SHP77 (cell line): ENCODE results near the gene MYO5B.
A peak's percentile ranks its signal among the peaks of the same experiment; 100 is the strongest.

ENCODE experiments used
- DNase-seq, 2 experiments: peaks; one replicate each; lab custom pipeline; 2025; lab: John Stamatoyannopoulos, UW

The MYO5B gene

DNA sequence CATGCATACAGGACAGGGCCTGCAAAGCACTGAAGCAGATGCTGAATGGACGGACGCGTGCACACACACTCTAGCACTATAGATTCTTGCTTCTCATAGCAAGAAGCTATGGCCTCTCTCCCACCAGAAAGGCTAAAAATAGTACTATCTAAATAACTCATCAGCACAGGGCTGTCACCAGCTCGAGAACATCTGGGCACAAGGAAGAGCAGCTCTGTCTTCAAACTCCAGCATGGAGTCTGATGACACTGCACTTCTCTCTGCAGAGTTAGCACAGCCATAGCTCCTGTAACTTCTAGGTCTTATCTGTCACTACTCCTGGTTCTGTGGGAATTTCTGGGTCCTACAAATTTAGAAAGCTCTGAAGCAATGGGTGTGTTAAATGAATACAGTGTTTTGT lies 123.5 kb downstream of the MYO5B start:
- no peak for DNase-seq

DNA sequence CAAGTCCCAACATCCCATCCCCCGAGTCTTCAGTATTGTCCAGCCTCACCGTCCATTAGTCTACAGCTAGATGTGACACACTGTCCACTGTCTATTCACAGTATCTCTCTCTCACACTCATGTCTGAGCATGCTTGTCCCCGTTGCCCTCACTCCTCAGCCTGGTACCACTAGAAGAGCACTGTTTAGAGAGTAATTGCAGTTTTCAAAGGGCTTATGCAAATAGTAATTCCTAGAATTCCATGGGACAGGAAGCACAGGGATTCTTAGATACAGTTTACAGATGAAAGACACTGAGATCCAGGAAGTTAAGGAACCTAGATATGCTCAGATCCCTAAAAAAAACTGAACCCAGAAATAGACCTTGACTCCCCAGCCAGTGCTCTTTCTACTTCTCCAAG lies 125.5 kb downstream of the MYO5B start:
- no peak for DNase-seq

DNA sequence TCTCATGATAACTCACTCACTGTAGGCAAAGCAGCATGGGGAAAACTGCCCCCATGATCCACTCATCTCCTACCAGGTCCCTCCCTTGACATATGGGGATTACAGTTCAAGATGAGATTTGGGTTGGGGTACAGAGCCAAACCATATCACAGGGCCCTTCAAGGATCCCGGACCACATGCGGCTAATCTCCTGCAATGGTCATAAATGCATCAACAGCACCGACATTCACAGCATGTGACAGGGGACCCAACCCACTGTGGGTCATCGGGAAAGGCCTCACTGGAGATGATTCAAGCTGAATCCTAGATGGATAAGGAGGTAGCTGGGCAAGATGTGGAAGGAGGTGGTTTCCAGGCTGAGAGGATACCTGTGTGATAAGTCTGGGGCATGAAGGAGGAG lies 129.4 kb downstream of the MYO5B start:
- DNase-seq: no peak

DNA sequence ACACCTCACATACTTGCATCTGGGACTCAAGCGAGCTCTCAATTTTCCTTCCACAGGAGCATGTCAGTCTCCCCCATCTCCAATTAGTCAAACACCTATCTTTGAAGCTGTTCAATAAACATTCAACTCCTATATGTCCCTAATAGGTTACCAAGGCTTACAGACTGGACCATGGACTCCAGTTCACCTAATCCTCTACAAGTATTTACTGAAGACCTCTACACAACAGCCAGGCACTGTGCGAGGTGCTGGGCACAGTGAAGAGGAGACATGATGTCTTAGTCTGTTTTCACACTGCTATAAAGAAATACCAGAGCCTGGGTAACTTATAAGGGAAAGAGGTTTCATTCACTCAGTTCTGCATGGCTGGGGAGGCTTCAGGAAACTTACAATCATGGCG lies 129.9 kb downstream of the MYO5B start:
- DNase-seq: no peak

DNA sequence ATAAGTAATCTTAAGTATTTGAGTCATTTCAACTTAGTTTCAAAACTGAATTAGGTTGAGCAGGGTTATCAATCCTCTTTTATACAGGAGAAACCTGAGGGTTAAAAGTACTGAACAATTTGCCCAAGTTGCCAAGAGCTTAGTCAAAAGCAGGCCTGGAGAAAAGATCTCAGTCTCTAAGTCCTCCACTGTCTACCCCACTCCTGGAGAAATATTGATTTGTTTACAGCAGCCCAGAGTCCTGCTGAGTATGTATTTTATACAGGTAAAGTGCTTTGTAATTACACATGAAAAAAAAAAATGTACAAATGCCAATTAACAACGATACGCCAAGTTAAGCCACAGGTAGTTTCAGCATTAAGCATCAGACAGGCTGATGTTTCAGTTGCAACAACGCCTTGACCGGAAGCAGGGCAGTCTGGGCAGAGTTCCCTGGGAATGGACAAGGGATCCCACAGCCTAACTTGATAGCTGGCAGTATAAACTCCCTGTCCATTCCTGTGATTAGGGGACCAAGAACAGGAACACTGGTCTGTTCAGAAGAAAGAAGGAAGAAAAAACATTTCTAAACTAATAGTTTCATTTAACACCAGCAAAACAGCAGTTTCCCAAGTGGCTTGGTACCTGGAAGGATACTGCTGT lies 132.9 kb downstream of the MYO5B start:
- DNase-seq: no peak

DNA sequence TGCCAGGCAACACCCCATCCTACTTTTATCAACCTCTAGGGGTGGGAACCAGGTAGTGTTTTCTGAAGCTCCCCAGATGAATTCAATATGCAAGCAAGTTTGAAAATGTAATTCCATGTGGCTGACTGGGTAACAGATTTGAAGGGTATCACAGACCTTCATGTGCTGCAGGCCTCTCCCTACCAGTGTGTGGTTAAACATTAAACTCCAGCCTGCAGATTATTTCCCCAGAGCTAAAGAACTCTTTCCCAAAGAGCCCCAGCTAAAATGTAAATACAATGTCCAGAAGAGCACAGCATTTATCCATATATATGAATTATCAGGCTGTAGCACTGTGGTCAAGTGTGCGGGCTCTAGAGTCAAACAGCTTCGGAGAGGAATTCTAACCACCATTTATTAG lies 134.1 kb downstream of the MYO5B start:
- no peak for DNase-seq

DNA sequence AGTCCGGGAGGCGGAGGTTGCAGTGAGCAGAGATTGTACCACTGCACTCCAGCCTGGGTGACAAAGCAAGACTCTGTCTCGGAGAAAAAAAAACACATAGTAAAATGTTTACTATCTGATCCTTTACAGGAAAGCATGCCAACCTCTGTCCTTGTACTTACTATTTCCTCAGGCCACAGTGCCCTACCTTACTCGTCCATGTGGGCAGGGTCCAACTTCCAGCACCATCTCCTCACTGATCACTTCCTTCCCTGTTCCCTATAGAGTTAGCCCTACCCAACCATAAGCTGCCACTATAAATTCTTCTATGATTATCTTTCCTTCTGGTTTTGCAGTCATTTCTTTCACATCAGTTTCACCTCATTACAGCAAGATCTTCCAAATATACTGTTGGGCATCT lies 136.2 kb downstream of the MYO5B start:
- no peak for DNase-seq

DNA sequence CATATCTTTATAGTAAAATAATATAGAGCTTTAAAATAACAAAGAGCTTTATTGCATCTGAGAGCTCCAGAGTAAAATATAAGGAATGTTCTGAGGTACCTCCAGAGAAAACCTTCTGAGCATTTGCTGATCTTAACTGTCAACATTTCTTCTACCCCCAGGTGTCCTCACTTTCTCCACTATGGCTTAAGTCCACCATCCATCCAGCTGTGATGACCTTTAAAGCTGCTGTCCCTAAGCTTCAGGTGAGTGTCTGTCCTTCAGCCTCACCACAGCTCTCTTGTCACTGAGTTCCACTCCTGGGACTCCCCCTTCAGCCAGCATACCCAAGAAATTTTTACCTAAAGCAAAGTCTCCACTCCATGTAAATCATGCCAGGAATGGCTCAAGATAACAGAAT lies 137.9 kb downstream of the MYO5B start:
- no peak for DNase-seq

DNA sequence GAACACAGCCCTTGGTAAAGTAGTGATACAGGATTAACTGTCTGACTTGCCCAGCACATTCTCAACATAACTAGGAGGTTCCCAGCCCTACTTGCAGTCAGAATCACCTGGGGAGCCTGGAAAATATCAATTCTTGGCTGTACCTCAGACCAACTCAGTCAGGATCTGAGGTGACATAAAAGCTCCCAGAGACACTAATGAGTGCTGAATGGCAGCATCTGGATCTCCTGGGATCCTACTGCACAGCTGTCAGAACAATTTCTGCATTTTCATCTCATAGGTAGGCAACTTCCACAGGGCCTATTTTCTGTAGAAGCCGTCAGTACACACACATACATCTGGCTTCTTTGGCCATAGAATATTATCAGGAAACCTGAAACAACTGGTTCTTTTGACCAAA lies 138.8 kb downstream of the MYO5B start:
- no peak for DNase-seq

DNA sequence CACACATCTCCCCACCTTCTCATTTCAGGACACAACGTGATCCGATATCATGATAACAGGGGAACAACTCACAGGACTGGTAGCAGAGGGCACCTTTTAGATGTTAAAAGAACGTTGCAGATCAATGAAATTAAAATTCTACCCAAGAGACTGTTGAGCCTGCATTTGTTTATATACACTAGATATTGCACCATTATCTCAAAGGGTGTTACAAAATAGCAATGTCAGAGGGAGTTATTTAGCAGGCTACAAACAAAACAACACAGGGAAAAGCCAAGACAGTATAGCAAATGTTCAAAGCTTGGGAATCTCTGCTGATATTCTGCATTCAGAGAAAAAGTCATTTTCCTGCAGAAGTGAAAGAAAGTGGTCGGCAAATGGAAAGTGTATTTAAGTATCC lies 139.5 kb downstream of the MYO5B start:
- no peak for DNase-seq

DNA sequence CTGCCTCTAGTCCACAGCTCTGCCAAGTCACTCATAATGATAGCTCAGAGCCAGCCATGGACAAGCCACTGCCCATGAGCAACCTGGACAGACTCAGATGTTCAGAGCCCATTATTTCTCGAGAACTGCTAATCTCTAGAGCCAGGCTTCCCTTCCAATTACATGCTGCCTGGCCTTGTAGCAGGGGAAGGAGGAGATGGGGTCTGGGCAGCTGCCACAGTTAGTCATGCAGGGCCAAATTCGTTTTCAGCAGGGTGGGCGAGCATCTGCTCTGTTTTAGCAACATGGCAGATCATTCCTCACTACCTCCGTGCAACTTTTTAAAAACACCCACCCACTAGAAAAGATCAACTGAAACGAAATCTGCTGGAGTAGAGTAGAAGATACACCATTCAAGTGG lies 141.8 kb downstream of the MYO5B start:
- DNase-seq: no peak

DNA sequence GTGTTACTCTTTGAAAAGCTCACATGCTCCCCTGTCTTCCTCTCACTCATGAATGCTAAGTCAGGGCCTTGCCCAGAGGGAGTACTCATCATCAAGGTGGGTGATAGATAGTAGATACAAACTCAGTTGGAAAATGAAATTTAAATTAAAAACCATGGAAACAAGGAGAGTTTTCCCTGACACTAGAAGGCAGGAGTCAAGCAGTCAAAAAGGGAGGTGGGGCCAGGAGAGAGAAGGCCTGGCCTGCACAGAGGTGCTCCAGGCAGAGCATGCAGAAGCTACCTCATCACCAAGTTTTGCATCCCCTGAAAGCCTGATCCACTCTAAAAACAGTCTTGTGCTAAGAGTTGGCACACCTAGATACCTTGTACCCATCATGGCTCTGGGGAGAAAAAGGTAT lies 143.7 kb downstream of the MYO5B start:
- no peak for DNase-seq

DNA sequence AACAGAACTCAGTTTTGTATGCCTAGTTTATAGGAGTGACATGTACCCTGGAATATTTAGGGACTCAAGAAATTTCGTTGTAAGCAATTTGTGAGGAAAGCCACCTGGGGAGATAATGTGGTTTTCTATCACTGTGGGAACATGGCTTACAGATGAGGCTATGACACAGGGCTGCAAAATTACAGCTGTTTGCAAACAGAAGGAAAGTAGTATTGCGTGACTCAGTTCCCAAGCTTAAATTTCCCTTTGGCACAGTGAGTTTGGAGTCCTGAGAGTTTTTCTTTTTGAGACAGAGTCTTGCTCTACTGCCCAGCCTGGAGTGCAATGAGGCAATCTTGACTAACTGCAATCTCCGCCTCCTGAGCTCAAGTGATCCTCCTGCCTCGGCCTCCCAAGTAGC lies 149.8 kb downstream of the MYO5B start:
- no peak for DNase-seq

DNA sequence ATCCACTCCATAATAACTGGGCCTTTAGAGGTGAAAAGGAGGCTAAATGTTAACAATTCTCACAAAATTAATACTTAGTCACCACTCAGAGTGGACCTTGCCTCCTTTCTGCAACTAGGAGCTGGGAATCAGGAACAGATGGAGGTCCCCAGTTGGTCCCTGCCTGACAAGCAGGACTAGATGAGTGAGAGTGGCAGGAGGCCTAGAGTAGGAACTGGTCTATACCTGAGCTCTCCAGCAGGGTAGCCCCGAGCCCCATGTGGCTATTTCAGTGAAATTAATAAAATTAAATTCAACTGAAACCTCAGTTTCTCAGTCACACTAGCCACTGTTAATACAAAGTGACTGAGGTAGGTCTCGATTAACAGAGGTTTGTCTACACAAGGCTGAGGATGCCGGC lies 150.5 kb downstream of the MYO5B start:
- DNase-seq: no peak

DNA sequence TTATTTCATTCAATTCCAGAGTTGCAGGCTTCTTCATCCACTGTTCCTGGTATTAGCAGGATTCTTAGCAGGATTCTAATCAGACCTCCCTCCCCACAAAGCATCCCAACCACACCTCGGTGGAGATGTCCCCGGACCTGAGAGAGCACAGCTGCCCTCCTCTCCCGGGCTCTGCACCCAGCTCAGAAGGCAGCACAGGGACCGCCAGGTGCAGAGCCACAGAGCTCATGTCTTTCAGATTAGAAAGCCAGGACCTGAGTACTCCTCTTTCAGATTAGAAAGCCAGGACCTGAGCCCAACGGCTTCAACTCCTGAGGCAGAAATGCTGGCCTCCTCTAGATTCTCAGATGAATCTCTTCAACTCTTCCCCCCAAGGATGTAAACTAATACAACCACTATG lies 152.3 kb downstream of the MYO5B start:
- DNase-seq: peak in 1 of 2 experiments; percentile 4

DNA sequence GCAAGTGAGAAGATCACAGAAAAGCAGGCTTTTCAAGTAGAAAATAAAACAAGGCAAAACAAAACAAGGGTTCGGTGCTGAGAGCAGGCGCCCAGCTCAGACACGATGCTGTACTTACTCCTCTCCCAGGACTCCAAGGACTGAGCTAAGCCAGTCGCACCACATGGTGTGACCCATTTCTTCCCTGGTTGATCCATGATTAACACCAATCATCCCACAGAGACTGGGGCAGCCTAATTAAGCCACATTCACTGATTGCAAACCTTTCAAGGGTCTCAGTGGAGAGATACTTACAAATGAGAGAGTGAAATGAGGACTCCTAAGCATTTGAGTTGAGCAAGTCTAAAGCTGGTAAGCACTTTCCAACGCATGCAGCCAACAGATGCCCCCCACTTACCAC lies 155.2 kb downstream of the MYO5B start:
- no peak for DNase-seq

DNA sequence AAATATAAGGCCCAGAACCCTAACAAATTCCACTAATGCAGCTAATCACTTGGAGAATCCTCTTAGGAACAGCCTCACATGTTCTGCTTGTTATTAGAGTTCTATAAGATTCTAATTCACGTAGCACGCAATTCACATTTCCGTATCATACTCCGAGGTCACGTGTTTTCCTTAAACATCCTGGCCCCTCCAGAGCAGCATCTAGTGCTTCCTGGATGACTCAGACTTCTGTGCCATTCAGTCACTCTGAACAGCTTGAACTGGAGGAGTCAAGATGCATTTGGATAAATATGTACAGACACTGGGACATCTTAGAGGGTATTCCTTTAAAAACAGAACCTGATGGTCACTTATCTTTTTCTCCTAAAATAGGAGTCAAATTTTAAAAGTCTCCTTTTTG lies 156.5 kb downstream of the MYO5B start:
- peak in 1 of 2 experiments; percentile 33 for DNase-seq

DNA sequence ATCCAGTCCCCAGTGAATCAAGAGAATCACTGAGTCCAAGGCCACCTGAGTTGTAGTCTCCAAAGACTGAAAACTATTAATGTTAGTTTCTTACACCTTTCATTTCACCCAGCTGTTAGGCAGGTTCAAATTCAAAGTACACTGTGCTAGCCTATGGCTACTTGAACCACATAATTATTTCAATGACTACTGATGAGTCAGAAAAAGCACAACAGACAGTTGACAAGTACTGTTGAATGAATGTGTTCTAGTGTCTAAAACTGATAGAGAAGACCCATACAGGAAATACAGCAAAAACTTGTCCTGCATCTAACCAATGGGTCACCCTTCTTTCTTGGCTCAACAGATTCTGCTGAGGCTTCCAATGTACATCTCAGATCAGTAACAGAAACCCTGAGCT lies 160.9 kb downstream of the MYO5B start:
- no peak for DNase-seq

DNA sequence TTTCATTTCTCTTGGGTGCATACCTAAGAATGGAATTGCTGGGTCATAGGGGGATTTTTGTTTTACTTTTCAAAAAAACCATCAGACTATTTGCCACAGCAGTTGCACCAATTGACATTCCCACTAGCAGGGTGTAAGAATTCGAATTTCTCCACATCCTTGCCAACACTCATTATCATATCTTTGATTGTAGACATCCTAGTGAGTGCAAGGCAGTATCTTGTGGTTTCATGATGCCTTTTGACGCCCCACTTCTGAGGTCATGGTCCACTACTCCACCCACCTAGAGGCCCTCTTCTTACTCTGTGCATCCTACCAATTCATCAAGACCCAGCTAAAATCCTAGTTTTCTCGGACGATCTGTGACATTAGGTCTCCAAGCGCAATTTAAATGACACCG lies 161.9 kb downstream of the MYO5B start:
- no peak for DNase-seq

DNA sequence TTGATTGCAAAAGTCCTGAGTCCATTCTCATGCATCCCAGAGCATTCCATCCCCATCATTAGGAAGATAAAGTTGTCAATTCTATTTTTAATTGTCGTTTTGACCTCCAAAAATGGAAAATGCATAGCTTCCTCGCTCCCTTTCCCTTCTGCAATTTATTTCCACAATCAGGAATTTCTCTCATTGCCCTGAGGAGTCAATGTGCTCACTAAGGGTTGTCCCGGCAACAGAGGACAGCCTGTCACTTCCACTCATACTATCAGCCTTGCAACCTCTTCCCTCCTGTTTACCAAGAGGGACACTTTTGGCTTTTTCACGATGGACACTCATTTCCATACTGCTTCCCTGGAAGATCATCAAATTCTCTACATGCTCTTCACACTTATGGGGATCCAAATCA lies 164.8 kb downstream of the MYO5B start:
- no peak for DNase-seq

DNA sequence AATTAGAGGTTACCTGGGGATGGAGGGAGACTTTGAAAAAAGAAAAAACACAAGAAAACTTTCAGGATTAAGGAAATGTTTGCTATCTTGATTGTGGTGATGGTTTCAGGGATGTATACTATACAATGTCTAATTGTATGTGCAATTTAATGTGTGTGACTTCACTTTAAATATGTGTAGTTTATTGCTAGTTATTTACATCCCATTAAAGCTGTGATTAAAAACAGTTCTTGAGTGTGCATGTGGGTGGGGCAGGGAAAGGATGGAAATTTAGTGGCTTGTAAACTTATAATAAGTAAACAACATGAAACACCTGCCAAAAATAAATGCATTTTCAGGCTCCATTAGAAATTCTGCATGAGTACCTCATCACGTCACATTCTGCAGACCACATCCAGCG lies 167.0 kb downstream of the MYO5B start:
- no peak for DNase-seq

DNA sequence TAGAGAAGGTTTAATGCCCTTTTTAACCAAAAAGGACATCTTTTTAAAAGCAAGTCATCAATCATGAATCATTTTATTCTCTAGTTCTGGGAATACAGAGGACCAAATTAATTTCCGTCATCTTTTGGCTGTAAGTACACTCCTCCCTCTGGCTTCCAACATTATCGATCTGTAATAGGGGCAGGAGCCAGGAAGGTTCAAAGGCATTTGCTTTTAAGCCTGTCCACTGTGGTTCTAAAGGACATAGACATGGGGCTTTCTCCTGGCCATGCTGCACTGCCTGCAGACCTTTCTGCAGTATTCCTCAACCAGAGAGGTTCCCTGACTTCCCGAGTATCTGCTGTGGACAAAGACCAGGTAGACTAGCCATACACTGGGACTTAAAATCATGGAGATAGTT lies 170.5 kb downstream of the MYO5B start:
- DNase-seq: no peak

DNA sequence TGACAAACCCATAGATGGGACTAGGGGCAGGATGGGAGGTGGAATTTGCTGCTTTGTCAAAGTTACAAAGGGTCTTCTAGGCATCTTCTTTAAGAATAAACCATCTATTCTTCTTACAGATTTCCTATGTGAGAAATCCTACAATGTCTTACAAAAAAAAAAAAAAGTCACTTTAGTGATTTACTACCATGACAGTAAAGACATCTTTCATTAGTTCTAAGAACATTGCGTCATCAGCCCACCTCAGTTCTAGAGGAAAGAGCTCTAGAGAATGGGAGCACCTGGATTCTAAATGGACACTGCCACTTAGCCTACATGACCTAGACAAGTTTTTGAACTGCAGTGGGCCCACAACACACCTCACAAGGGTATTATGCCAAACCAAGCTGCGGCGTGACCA lies 172.0 kb downstream of the MYO5B start:
- no peak for DNase-seq

DNA sequence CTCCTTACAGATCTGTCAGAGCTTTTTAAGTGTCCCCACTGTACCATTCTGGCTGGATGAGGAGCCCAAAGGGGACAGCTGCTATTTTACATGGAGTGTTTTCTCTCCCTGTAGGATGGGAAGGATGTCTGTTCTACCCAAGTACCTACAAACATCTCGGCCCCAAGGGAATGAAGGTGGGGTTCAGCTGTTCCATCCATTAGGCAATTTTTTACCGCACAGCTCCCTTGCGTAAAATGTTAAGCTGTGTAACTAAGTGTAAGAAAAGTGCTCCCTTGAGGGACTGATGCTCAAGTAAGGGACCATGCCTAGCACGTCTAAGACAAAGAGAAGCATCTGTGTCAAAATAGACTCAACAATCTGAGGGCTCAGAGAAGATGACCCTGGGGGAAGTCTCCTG lies 180.3 kb downstream of the MYO5B start:
- no peak for DNase-seq
